ENCODE measurements around the gene ABCG4. TPM values are rescaled to one million over a fixed set of nuclear protein-coding genes. Genes with fewer than 3 reads are reported as not detected.

The ABCG4 gene
- total and polyA plus RNA-seq, 2 experiments from 2014 or later, result 0.58 to 1.0 TPM

- TF ChIP-seq CTCF (conservative IDR thresholded peaks at IDR 0.05; ENCODE audit: low read depth in 2 of 2), result no peak
- TF ChIP-seq POLR2AphosphoS5 (IDR thresholded peaks at IDR 0.05; ENCODE audit: low read depth), result no peak
- TF ChIP-seq JUNB (IDR thresholded peaks at IDR 0.05; ENCODE audit: unreplicated experiment), result no peak
- no peak for TF ChIP-seq ETS1 (IDR thresholded peaks at IDR 0.05)
- no peak for TF ChIP-seq NANOG (IDR thresholded peaks at IDR 0.05; ENCODE audit: borderline replicate concordance)
- no peak for TF ChIP-seq EZH2 (IDR thresholded peaks at IDR 0.05; ENCODE audit: low read depth, unreplicated experiment)
- no peak for TF ChIP-seq EZH2phosphoT487 (IDR thresholded peaks at IDR 0.05; ENCODE audit: unreplicated experiment)
Observed at GRCh38 chr11:119180729-119181676, 32.2 kb downstream of the ABCG4 start (continued).

DNA sequence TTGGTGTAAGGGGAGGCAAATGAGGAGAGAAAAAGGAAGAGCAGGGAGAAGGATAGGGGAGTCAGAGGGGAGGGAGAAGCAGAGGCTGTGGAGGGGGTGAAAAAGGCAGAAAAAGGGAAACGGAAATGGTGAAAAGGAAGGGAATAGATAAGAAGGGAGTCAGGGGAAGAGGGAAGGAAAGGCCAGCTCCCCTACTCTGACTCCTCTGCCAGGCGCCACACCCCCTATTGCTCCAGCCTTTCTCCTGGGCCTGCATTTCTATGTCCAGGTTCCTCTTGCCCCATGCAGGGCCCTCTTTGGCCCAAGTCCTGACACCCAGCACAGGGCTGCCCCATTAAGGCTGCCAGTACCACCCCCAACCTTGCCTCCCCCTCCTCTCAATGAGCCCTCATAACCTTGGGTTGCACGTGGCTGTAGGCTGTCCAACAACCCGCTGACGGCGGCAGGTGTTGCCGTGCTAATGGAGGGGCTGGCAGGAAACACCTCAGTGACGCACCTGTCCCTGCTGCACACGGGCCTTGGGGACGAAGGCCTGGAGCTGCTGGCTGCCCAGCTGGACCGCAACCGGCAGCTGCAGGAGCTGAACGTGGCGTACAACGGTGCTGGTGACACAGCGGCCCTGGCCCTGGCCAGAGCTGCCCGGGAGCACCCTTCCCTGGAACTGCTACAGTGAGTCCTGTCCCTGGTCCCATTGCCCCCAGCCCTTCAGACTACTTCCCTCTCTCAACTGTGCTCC is 33.0 kb downstream of the ABCG4 start:
- no peak for ATAC-seq
- H3K9me2 ChIP-seq (ENCODE audit: insufficient read depth), result no peaks in the 10 kb centered on the region
- no peak overlapping the region for H3K4me3 ChIP-seq
- no peaks in the 10 kb centered on the region; the same call in 1 of the 3 replicates for H3K4me1 Mint-ChIP-seq
- no peak overlapping the region for H2AFZ ChIP-seq
- no peaks in the 10 kb centered on the region for H3K36me3 ChIP-seq (ENCODE audit: insufficient read depth)
- no peaks in the 10 kb centered on the region for H3K79me2 ChIP-seq (replicated peaks; ENCODE audit: insufficient read depth)
- no peaks in the 10 kb centered on the region; the same call in 2 of the 3 replicates for H3K36me3 Mint-ChIP-seq (ENCODE audit: low read depth)
- no peak overlapping the region for H3K27ac ChIP-seq (ENCODE audit: low read depth)
- H3K27me3 ChIP-seq (ENCODE audit: insufficient read depth), result no peaks in the 10 kb centered on the region
- H3K27me3 Mint-ChIP-seq (ENCODE audit: insufficient read depth, low read depth, poor library complexity), result peaks cover 17% of the 10 kb centered on the region
- H3K9me3 Mint-ChIP-seq, result no peaks in the 10 kb centered on the region
- H3K4me1 ChIP-seq (ENCODE audit: insufficient read depth), result no peaks in the 10 kb centered on the region
- no peaks in the 10 kb centered on the region for H4K20me1 ChIP-seq (replicated peaks; ENCODE audit: insufficient read depth)
- H3K27ac Mint-ChIP-seq, result no peak overlapping the region
- no peak overlapping the region for H3K4me2 ChIP-seq
- no peak for DNase-seq (ENCODE audit: low spot score)
- no peak overlapping the region for H3K4me3 Mint-ChIP-seq
- no peaks in the 10 kb centered on the region for H3F3A ChIP-seq (replicated peaks; ENCODE audit: low read depth)
- TF ChIP-seq ETS1 (IDR thresholded peaks at IDR 0.05) (no peak), EZH2phosphoT487 (IDR thresholded peaks at IDR 0.05; ENCODE audit: unreplicated experiment) (no peak), ZNF114 (CRISPR knock-in tag; IDR thresholded peaks at IDR 0.05) (no peak), ZNF331 (CRISPR knock-in tag; IDR thresholded peaks at IDR 0.05; ENCODE audit: low read depth) (no peak), EZH2 (IDR thresholded peaks at IDR 0.05; ENCODE audit: low read depth, unreplicated experiment) (no peak)
- TF ChIP-seq, protein P1, sequence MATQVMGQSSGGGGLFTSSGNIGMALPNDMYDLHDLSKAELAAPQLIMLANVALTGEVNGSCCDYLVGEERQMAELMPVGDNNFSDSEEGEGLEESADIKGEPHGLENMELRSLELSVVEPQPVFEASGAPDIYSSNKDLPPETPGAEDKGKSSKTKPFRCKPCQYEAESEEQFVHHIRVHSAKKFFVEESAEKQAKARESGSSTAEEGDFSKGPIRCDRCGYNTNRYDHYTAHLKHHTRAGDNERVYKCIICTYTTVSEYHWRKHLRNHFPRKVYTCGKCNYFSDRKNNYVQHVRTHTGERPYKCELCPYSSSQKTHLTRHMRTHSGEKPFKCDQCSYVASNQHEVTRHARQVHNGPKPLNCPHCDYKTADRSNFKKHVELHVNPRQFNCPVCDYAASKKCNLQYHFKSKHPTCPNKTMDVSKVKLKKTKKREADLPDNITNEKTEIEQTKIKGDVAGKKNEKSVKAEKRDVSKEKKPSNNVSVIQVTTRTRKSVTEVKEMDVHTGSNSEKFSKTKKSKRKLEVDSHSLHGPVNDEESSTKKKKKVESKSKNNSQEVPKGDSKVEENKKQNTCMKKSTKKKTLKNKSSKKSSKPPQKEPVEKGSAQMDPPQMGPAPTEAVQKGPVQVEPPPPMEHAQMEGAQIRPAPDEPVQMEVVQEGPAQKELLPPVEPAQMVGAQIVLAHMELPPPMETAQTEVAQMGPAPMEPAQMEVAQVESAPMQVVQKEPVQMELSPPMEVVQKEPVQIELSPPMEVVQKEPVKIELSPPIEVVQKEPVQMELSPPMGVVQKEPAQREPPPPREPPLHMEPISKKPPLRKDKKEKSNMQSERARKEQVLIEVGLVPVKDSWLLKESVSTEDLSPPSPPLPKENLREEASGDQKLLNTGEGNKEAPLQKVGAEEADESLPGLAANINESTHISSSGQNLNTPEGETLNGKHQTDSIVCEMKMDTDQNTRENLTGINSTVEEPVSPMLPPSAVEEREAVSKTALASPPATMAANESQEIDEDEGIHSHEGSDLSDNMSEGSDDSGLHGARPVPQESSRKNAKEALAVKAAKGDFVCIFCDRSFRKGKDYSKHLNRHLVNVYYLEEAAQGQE (IDR thresholded peaks at IDR 0.05; ENCODE audit: unreplicated experiment), result no peak

Measured in GM23338 (cell line).